ENCODE data around the gene CAPN15.

Gene CAPN15

DNA sequence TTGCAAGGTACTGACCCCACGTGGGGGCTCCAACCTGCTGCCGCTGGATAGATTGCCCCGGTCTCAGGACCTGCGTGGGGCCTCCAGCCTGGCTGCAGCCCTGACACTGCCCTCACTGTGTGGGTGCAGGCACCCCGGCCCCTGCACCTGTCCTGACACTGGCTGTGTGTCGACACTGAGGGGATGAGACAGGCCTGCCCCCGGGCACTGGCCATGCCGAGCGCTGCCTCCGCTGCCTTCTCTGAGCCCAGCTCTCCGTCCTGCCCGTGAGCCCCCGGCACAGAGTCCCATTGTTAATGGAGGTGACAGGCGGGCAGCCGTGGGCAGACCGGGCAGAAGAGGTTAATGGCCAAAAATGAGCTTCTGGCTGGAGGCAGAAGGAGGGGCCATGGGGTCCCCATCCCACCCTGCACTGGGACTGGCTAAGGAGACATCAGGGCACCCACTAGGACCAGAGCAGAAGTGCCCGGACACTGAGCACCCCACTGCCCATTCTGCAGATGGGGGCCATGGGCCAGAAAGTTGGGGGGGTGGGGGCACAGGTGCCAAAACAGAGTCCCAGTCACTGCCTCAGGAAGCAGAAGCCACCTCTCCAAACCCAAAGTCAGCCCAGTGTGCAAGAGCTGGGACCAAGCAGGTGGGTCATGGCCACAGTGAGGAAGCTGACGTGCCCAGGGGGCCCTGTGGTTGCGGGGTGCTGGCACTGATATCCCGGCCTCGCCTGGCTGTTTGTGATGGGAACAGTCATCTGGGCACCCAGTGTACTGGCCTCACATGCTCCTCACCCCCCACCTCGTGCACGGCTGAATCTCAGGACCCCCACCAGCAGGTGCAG, 30.2 kb downstream of the CAPN15 start:
- TF ChIP-seq, protein P1, sequence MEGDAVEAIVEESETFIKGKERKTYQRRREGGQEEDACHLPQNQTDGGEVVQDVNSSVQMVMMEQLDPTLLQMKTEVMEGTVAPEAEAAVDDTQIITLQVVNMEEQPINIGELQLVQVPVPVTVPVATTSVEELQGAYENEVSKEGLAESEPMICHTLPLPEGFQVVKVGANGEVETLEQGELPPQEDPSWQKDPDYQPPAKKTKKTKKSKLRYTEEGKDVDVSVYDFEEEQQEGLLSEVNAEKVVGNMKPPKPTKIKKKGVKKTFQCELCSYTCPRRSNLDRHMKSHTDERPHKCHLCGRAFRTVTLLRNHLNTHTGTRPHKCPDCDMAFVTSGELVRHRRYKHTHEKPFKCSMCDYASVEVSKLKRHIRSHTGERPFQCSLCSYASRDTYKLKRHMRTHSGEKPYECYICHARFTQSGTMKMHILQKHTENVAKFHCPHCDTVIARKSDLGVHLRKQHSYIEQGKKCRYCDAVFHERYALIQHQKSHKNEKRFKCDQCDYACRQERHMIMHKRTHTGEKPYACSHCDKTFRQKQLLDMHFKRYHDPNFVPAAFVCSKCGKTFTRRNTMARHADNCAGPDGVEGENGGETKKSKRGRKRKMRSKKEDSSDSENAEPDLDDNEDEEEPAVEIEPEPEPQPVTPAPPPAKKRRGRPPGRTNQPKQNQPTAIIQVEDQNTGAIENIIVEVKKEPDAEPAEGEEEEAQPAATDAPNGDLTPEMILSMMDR (conservative IDR thresholded peaks at IDR 0.05; ENCODE audit: low read length): no peak
- no peak overlapping the region for H3K4me3 ChIP-seq (ENCODE audit: low read length)
- DNase-seq (ENCODE audit: low read depth): no peak

DNA sequence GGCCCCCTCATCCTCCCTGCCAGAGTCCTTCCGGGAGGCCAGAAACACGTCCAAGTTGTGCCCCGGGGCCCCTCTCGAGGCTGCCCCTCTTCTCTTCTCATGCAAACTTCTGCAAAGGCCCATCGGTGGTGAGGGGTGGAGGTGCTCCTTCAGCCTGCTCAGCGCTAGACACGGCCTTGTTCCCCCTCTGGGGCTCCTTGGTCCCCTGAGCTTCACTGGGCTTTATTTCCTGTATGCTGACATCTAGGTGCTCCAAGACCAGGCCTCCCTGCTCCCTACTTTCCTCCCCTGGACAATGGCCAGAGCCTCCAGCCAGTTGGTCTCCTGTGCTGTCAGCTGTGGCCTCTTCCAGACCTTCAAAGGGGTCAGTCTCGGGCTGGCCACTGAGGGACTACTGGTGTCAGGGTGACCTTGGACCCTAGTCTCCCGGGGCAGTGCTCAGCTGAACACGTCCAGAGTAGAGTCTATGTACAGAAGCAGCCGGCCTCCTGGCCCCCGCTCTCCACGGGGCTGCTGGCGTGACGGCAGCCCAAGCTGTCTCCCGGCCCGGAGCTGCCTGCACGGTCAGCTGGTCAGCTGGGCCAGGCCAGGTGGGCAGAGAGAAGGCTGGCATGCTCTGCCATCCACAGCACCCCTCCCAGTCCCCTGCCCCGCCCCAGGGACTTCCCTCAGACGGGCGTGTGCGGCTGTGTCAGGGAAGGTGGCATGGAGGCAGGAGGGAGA, 30.9 kb downstream of the CAPN15 start:
- no peak for DNase-seq (ENCODE audit: low read depth)
- TF ChIP-seq, protein P1 (conservative IDR thresholded peaks at IDR 0.05; ENCODE audit: low read length): no peak
- H3K4me3 ChIP-seq (ENCODE audit: low read length): no peak overlapping the region

DNA sequence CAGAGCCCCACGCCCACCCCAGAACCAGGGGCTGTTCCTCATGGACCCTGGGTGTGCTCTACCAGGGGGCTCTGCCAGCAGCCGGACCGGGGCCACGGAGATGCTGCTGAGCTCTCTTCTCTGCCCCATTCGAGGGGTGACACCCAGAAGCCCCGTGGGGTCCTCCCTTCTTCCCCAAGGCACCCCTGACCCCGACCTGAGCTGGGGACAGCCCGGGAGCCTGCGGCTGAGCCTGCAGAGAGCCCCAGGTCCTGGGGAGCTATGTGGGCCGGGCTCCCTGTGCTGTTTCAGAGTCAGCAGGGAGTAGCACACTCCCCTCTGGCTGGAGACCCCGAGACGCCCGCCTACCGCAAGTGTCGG, 31.5 kb downstream of the CAPN15 start:
- TF ChIP-seq, protein P1 (conservative IDR thresholded peaks at IDR 0.05; ENCODE audit: low read length): no peak

DNA sequence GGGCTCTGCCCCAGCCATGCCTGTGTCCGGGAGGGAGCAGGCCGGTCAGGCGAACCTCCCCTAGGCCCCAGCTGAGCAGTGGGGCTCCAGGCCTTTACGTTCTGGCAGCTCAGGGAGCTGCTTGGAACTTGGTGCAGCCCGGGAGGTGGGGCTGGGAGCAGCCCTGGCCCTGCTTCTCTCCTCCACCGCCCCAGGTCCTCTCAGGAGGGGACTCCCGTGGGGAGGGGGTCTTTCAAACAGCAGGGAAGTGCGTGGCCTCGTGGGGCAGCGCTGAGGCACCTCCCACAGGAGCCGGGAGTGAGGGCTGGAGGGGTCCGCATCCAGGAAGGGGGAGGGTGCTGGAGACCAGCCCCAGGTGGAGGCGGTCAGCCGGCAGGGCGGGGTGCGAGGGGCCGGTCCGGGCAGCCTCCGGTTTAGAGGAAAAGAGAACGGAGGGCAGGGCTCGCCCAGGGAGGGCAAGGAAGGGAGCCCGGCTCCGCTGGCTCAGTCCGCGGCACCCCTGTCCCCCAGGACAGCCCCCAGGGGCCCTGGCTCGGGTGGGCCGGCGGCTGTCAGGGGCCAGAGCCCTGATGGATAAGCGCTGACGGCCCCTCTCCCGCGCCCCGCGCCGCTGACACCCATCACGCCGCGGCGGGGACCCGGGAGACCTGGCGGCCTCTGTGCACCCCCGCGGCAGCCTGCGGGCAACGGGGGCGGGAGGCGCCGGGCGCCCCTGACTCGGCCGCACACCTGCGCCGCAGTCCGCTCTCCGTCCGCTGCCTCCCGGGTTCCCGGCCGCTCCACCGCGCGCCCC, 32.1 kb downstream of the CAPN15 start:
- TF ChIP-seq, protein P1 (conservative IDR thresholded peaks at IDR 0.05; ENCODE audit: low read length): no peak
- H3K4me3 ChIP-seq (ENCODE audit: low read length): no peak overlapping the region
- DNase-seq (ENCODE audit: low read depth): no peak

More for the DNA sequence above, 31.5 kb downstream of the CAPN15 start:
- no peak overlapping the region for H3K4me3 ChIP-seq (ENCODE audit: low read length)
- no peak for DNase-seq (ENCODE audit: low read depth)

DNA sequence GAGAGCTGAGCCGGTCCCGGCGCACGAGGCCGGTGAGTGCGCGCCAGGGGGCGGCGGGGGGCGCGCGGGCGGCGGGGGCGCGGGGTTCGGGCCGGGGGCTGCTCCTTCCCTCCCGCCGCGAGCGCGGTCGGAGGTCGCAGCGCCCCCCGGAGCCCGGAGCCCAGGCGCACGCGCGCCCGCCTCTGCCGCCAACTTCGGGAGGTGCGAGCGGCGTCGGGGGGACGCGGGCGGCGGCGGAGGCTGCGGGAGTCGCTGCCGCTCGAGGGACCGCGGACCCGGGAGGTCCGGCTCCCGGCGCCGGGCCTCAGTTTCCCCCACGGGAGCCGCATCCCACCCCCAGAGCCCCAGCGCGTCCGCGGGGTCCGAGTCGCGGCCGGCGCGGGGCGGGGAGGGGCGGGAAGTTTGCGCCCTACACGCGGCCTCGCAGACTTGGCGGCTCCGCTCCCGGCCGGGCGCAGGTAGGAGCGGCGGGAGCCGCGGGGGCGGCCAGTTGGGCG, 32.7 kb downstream of the CAPN15 start, which contains the start of gene PRR35:
Gene PRR35, plus strand, starts transcription at position 191 of the 497 bp plus-strand sequence. CDS start 2,901 bp downstream, outside the sequence.
- no peak within 1 kb of the TSS for H3K4me3 ChIP-seq (ENCODE audit: low read length)

DNA sequence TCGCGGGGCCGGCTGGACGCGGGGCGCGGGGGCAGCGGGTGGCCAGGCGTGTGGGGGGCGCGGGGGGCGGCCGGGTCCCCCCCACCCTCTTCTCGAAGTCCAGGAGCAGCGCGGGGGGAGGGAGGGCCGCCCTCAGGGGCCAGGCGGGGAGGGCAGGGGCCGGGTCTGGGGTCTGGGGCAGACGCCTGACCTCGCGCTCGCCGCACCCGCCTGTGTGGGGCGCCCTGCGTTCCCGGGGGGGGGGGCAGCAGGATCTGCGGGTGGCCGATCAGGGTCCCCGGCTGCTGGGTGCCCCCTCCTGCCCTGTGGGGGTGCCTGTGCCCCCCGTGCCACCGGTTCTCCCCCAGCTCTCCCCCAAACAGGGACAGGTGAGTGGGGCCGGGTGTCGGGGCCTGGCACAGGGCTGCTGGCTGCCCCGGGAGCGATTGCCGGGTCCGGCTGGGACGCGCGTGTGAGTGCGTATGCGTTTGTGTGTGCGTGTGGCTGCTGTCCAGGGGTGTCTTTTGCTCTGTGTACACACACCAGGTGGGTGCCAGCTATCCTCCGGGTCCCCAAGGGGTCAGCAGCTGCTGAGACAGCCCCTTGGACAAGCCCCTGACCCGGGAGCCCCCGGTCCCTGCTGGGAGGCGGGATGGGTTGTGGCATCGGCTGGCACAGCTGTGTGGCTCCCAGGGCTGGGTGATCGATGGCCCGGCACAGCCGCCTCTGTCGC, 33.3 kb downstream of the CAPN15 start:
- DNase-seq (ENCODE audit: low read depth): no peak
- TF ChIP-seq, protein P1 (conservative IDR thresholded peaks at IDR 0.05; ENCODE audit: low read length): no peak
- H3K4me3 ChIP-seq (ENCODE audit: low read length): no peak overlapping the region

More for the DNA sequence above, 32.7 kb downstream of the CAPN15 start, which contains the start of gene PRR35:
- DNase-seq (ENCODE audit: low read depth): no peak
- TF ChIP-seq, protein P1 (conservative IDR thresholded peaks at IDR 0.05; ENCODE audit: low read length): no peak
